Bronchial epithelial cell (primary cell): ENCODE results near the gene ZNF318. TPM values are rescaled to one million over a fixed set of nuclear protein-coding genes. Genes with fewer than 3 reads are reported as not detected.
"Not testable (repeated sequence)": the region's sequence is repeated elsewhere in the genome, so short reads cannot be mapped to it uniquely, and the experiment has no call there.

Source experiments
- DNase-seq: peaks from one replicate; pipeline ENCODE4 v3.0.0-alpha.2; 2010; ENCODE audit warnings: low read depth
- FAIRE-seq: peaks from 2 replicates; lab custom pipeline; 2011; peaks lifted over from hg19 to GRCh38; lab: Jason Lieb, UNC
- H3K27me3 ChIP-seq: 2 replicates; pipeline ENCODE4 v1.5.1; 2011; ENCODE audit warnings: low read length; ENCODE audit not compliant: control insufficient read depth, insufficient read depth
- H3K36me3 ChIP-seq: 2 replicates; pipeline ENCODE4 v1.5.1; 2011; ENCODE audit warnings: low read length; ENCODE audit not compliant: control insufficient read depth, insufficient read depth
- H3K4me3 ChIP-seq: 2 replicates; pipeline ENCODE4 v1.5.1; 2011; ENCODE audit warnings: mild to moderate bottlenecking, low read depth, low read length, control low read depth
- total RNA-seq: library from RNA; depleted of rRNA; stranded (reverse); fragments of >200 nt; gene quantifications from 2 replicates; pipeline ENCODE4 v1.2.1, GENCODE V29; 2014
- TF ChIP-seq, protein P1 (sequence below): IDR thresholded peaks from 2 replicates; pipeline ENCODE4 v1.5.1; 2011; ENCODE audit warnings: mild to moderate bottlenecking, moderate library complexity, low read length, control low read depth, inconsistent platforms; ENCODE audit not compliant: insufficient read depth, severe bottlenecking

The ZNF318 gene
- total RNA-seq, 1 donor from 2014 or later = 2.1 TPM

DNA sequence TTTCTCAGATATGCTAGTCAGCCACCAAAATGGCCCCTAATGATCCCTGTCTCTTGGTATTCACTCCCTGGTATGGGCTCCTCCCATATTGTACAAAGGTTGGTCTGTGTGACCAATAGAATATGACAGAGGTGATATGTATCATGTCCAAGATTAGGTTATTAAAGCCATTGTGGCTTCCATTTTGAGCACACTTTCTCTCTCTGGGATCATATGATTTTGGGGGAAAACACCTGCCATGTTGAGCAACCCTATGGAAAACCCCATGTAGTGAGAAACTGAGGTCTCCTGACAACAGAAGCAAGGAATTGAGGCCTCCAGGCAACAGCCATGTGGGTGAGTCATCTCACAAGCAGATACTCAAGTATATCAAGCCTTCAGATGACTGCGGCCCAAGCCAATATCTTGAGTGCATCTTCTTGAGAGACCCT, 7.1 kb upstream of the ZNF318 start:
- no peak overlapping the region for H3K4me3 ChIP-seq
- DNase-seq (peak; percentile 87), FAIRE-seq (no peak)
- TF ChIP-seq, protein P1, sequence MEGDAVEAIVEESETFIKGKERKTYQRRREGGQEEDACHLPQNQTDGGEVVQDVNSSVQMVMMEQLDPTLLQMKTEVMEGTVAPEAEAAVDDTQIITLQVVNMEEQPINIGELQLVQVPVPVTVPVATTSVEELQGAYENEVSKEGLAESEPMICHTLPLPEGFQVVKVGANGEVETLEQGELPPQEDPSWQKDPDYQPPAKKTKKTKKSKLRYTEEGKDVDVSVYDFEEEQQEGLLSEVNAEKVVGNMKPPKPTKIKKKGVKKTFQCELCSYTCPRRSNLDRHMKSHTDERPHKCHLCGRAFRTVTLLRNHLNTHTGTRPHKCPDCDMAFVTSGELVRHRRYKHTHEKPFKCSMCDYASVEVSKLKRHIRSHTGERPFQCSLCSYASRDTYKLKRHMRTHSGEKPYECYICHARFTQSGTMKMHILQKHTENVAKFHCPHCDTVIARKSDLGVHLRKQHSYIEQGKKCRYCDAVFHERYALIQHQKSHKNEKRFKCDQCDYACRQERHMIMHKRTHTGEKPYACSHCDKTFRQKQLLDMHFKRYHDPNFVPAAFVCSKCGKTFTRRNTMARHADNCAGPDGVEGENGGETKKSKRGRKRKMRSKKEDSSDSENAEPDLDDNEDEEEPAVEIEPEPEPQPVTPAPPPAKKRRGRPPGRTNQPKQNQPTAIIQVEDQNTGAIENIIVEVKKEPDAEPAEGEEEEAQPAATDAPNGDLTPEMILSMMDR = no peak
- no peaks in the 10 kb centered on the region for H3K36me3 ChIP-seq
- no peaks in the 10 kb centered on the region for H3K27me3 ChIP-seq

DNA sequence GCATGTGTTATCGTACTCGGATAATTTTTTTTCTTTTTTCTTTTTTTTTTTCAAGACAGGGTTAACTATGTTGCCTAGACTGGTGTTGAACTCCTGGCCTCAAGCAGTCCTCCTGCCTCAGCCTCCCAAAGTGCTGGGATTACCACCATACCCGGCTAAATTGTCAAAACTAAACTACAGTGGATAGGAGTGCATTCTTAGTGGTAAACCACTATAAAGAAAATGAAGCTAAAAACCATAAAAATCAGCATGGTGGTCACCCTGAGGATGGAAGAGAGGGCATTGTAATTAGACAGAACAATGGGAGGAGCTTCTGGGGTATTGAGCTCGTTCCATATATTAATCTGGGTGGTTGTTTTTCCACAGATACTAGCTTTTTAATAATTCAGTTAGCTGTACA, 6.2 kb upstream of the ZNF318 start:
- no peak for FAIRE-seq
- H3K27me3 ChIP-seq = no peaks in the 10 kb centered on the region
- H3K4me3 ChIP-seq = no peak overlapping the region
- TF ChIP-seq, protein P1 = no peak
- no peak for DNase-seq
- H3K36me3 ChIP-seq = no peaks in the 10 kb centered on the region

DNA sequence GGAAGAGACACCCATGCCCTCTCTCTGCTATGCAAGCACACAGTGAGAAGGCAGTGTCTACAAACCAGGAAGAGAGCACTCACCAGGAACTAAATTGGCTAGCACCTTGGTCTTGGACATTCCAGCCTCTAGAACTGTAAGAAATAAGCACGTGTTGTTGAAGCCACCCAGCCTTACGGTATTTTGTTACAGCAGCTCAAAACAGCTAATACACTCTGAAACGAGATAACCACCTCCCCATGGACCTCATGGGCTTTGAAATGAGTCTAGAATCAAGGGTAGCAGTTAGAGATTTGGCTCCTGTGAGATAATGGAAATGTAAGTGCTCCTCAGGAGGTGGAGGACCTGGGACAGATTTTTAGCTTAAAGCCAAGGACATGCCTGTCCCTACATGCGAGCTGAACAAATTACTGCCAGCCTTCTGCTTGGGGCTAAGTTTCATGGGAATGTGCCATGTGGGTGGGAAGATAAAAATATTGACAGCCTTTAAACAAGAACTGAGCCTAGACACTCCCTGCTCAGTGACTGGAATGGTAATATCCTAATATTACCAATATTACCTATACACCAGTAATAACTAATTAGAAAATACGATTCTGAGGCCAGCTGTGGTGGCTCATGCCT, 3.9 kb upstream of the ZNF318 start:
- DNase-seq (no peak), FAIRE-seq (no peak)
- TF ChIP-seq, protein P1 = no peak
- H3K4me3 ChIP-seq = no peak overlapping the region
- H3K36me3 ChIP-seq = no peaks in the 10 kb centered on the region
- no peaks in the 10 kb centered on the region for H3K27me3 ChIP-seq

DNA sequence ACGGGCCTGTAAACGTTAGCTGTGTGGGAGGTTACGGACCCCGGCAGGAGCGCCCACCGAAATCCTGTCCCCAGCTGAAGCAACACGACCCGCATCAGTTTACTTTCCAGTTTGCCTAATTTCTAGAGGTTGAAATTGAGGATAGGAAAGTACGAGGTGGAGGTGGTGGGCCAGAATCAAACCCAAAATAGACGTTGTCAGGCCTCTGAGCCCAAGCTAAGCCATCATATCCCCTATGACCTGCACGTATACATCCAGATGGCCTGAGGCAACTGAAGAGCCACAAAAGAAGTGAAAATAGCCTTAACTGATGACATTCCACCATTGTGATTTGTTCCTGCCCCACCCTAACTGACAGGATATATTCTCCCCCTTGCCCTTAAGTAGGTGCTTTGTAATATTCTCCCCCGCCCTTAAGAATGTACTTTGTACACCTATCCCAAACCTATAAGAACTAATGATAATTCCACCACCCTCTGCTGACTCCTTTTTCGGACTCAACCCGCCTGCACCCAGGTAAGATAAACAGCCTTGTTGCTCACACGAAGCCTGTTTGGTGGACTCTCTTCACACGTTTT, 645 bp upstream of the ZNF318 start:
- peak; percentile 33 for DNase-seq
- FAIRE-seq = not testable (repeated sequence)

DNA sequence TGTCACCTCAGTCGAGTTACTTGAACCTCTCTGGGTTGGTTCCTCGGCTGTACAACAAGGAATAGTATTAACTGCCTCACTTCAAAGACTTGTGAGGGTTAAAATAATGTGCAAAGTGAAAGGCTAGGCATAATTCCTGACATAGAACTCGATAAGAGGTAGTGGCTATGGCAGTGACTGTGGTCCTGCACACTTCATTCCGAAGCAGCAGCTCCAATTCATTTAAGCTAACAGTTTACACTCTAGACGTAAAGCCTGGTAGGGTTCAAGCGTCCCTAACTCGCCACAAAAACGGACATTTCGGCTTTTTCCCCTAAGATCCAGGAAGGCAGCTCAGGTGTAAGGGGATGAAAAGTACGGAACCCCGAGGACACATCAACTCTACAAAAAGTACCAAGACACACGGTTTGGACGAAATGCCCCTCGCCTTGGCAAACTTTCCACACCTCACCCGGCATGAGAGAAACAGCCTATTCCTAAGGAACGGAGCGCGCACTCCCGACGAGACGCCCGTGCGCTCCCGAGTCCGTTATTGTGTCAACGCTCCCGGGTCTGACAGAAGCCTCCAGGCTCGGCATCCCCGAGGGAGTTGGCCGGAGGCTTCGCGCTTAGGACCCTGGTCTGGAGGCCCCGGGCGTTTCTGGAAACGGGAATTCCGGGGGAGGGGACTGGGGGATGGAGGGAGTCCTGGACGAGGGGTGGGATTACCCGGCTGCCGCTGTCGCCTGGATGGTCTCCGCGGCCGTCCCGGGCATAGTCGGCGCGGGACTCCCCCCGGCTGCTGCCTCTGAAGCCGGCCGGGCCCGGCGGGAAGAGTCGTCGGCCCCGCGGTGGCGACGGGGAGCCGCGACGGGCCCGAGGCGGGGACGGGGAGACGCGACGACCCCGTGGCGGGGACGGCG, 937 bp downstream of the ZNF318 start:
- Histone ChIP-seq H3K36me3 (peaks cover 5% of the 10 kb centered on the region), H3K4me3 (peak overlapping the region; percentile 58), H3K27me3 (no peaks in the 10 kb centered on the region)
- DNase-seq (peak; percentile 8), FAIRE-seq (no peak)
- TF ChIP-seq, protein P1 = no peak

More for the DNA sequence above, 645 bp upstream of the ZNF318 start:
- H3K4me3 ChIP-seq = peak overlapping the region; percentile 58
- H3K36me3 ChIP-seq, H3K27me3 ChIP-seq: not testable (repeated sequence)
